HG03521 (cell line): ENCODE data around the gene BTC.
"Not testable (repeated sequence)": the region's sequence is repeated elsewhere in the genome, so short reads cannot be mapped to it uniquely, and the experiment has no call there.

Source experiments
- ATAC-seq: cut with Tn5 transposase; IDR thresholded peaks from one replicate; pipeline ENCODE4 v1.9.1; 2021; ENCODE audit warnings: mild to moderate bottlenecking, moderate library complexity; ENCODE audit not compliant: unreplicated experiment

The BTC gene

GRCh38 chr4:74758551-74759145, 35.7 kb downstream of the BTC start:
- ATAC-seq = no peak

GRCh38 chr4:74757136-74757535, 37.2 kb downstream of the BTC start:
- no peak for ATAC-seq

GRCh38 chr4:74755486-74755885, 38.8 kb downstream of the BTC start:
- ATAC-seq = no peak

- no peak for ATAC-seq
These were observed 40.1 kb downstream of the BTC start for GRCh38 chr4:74754218-74754617.

GRCh38 chr4:74752798-74753197, 41.5 kb downstream of the BTC start:
- no peak for ATAC-seq

GRCh38 chr4:74751856-74752255, 42.5 kb downstream of the BTC start:
- no peak for ATAC-seq

- ATAC-seq = no peak
These were observed 43.1 kb downstream of the BTC start for GRCh38 chr4:74751247-74751646.

- no peak for ATAC-seq
These were observed 52.1 kb downstream of the BTC start for GRCh38 chr4:74742185-74742584.

- no peak for ATAC-seq
These were observed 55.7 kb downstream of the BTC start for GRCh38 chr4:74738464-74739143.

- no peak for ATAC-seq
These were observed 59.3 kb downstream of the BTC start for GRCh38 chr4:74734995-74735394.

GRCh38 chr4:74733756-74734155, 60.6 kb downstream of the BTC start:
- no peak for ATAC-seq

- ATAC-seq = no peak
These were observed 69.3 kb downstream of the BTC start for GRCh38 chr4:74724979-74725378.

- ATAC-seq = no peak
These were observed 77.9 kb downstream of the BTC start for GRCh38 chr4:74716436-74716765.

GRCh38 chr4:74715706-74716435, 78.5 kb downstream of the BTC start:
- ATAC-seq = no peak

- ATAC-seq = no peak
These were observed 79.7 kb downstream of the BTC start for GRCh38 chr4:74714611-74715130.

GRCh38 chr4:74708135-74708534, 86.2 kb downstream of the BTC start:
- not testable (repeated sequence) for ATAC-seq
